ENCODE measurements around the gene ZNF639.

ZNF639 gene

GRCh38 chr3:179324270-179324754 lies 1.5 kb downstream of the ZNF639 start:
- ATAC-seq (replicated peaks; ENCODE audit: extremely low read depth, poor library complexity, severe bottlenecking) = peak; percentile 30

GRCh38 chr3:179330438-179330837 lies 7.6 kb downstream of the ZNF639 start:
- DNase-seq (ENCODE audit: low spot score in 2 of 2) = no peak
- no peak overlapping the region for H3K4me3 Mint-ChIP-seq
- H3K27me3 Mint-ChIP-seq = no peaks in the 10 kb centered on the region
- no peak for ATAC-seq (replicated peaks; ENCODE audit: extremely low read depth, poor library complexity, severe bottlenecking)
- no peak overlapping the region for H3K27ac Mint-ChIP-seq (ENCODE audit: low read depth)
- no peaks in the 10 kb centered on the region for H3K9me3 Mint-ChIP-seq
- peaks cover 61% of the 10 kb centered on the region for H3K36me3 Mint-ChIP-seq (ENCODE audit: insufficient read depth)
- H3K4me1 Mint-ChIP-seq = peaks cover under 1% of the 10 kb centered on the region

More at GRCh38 chr3:179324270-179324754, 1.5 kb downstream of the ZNF639 start:
- H3K4me3 Mint-ChIP-seq = peak overlapping the region; percentile 84
- no peak for DNase-seq (ENCODE audit: low spot score in 2 of 2)
- no peaks in the 10 kb centered on the region for H3K27me3 Mint-ChIP-seq
- no peaks in the 10 kb centered on the region for H3K9me3 Mint-ChIP-seq
- H3K27ac Mint-ChIP-seq (ENCODE audit: low read depth) = peak overlapping the region; percentile 94
- peaks cover 40% of the 10 kb centered on the region for H3K36me3 Mint-ChIP-seq (ENCODE audit: insufficient read depth)
- peaks cover 35% of the 10 kb centered on the region for H3K4me1 Mint-ChIP-seq

GRCh38 chr3:179332240-179332639 lies 9.4 kb downstream of the ZNF639 start:
- H3K27ac Mint-ChIP-seq (ENCODE audit: low read depth) = no peak overlapping the region
- no peak for ATAC-seq (replicated peaks; ENCODE audit: extremely low read depth, poor library complexity, severe bottlenecking)
- no peaks in the 10 kb centered on the region for H3K4me1 Mint-ChIP-seq
- no peak for DNase-seq (ENCODE audit: low spot score in 2 of 2)
- H3K9me3 Mint-ChIP-seq = no peaks in the 10 kb centered on the region
- H3K4me3 Mint-ChIP-seq = no peak overlapping the region
- no peaks in the 10 kb centered on the region for H3K27me3 Mint-ChIP-seq
- peaks cover 65% of the 10 kb centered on the region for H3K36me3 Mint-ChIP-seq (ENCODE audit: insufficient read depth)

- no peaks in the 10 kb centered on the region for H3K27me3 Mint-ChIP-seq
- H3K4me3 Mint-ChIP-seq = no peak overlapping the region
- no peaks in the 10 kb centered on the region for H3K4me1 Mint-ChIP-seq
- peaks cover 63% of the 10 kb centered on the region for H3K36me3 Mint-ChIP-seq (ENCODE audit: insufficient read depth)
- DNase-seq (ENCODE audit: low spot score in 2 of 2) (no peak), ATAC-seq (replicated peaks; ENCODE audit: extremely low read depth, poor library complexity, severe bottlenecking) (no peak)
- H3K9me3 Mint-ChIP-seq = no peaks in the 10 kb centered on the region
- no peak overlapping the region for H3K27ac Mint-ChIP-seq (ENCODE audit: low read depth)
These were observed 10.3 kb downstream of the ZNF639 start for GRCh38 chr3:179333084-179333483.

- no peaks in the 10 kb centered on the region for H3K9me3 Mint-ChIP-seq
- peaks cover 36% of the 10 kb centered on the region for H3K36me3 Mint-ChIP-seq (ENCODE audit: insufficient read depth)
- H3K4me1 Mint-ChIP-seq = no peaks in the 10 kb centered on the region
- no peaks in the 10 kb centered on the region for H3K27me3 Mint-ChIP-seq
- H3K27ac Mint-ChIP-seq (ENCODE audit: low read depth) = no peak overlapping the region
- H3K4me3 Mint-ChIP-seq = no peak overlapping the region
- ATAC-seq (replicated peaks; ENCODE audit: extremely low read depth, poor library complexity, severe bottlenecking) = no peak
- no peak for DNase-seq (ENCODE audit: low spot score in 2 of 2)
These were observed 13.6 kb downstream of the ZNF639 start for GRCh38 chr3:179336345-179336929.

- ATAC-seq (replicated peaks; ENCODE audit: extremely low read depth, poor library complexity, severe bottlenecking) (peak; percentile 99), DNase-seq (ENCODE audit: low spot score in 2 of 2) (peak; percentile 75 to 79)
- Mint-ChIP-seq H3K27ac (ENCODE audit: low read depth) (peak within 1 kb of the TSS; percentile 87), H3K36me3 (ENCODE audit: insufficient read depth) (peaks cover 17% of the 10 kb centered on the region), H3K9me3 (no peaks in the 10 kb centered on the region), H3K4me1 (peaks cover 15% of the 10 kb centered on the region), H3K4me3 (peak within 1 kb of the TSS; percentile 99), H3K27me3 (no peaks in the 10 kb centered on the region)
These were observed 24.7 kb downstream of the ZNF639 start, which contains the start of gene MFN1 for GRCh38 chr3:179347345-179348194. TSS of gene MFN1 (plus strand) at chr3:179347709. CDS start at chr3:179348852, 1,143 bp downstream.

GRCh38 chr3:179348325-179349013 lies 25.6 kb downstream of the ZNF639 start:
- DNase-seq (ENCODE audit: low spot score in 2 of 2) (no peak), ATAC-seq (replicated peaks; ENCODE audit: extremely low read depth, poor library complexity, severe bottlenecking) (peak; percentile 13)
- no peaks in the 10 kb centered on the region for H3K27me3 Mint-ChIP-seq
- H3K4me3 Mint-ChIP-seq = peak overlapping the region; percentile 99
- no peaks in the 10 kb centered on the region for H3K9me3 Mint-ChIP-seq
- peaks cover 16% of the 10 kb centered on the region for H3K4me1 Mint-ChIP-seq
- H3K27ac Mint-ChIP-seq (ENCODE audit: low read depth) = peak overlapping the region; percentile 87
- H3K36me3 Mint-ChIP-seq (ENCODE audit: insufficient read depth) = peaks cover 25% of the 10 kb centered on the region

GRCh38 chr3:179355996-179356395 lies 33.2 kb downstream of the ZNF639 start:
- no peak for ATAC-seq (replicated peaks; ENCODE audit: extremely low read depth, poor library complexity, severe bottlenecking)
- no peaks in the 10 kb centered on the region for H3K27me3 Mint-ChIP-seq
- H3K9me3 Mint-ChIP-seq = no peaks in the 10 kb centered on the region
- H3K27ac Mint-ChIP-seq (ENCODE audit: low read depth) = no peak overlapping the region
- peaks cover 68% of the 10 kb centered on the region for H3K36me3 Mint-ChIP-seq (ENCODE audit: insufficient read depth)
- peaks cover 31% of the 10 kb centered on the region for H3K4me1 Mint-ChIP-seq
- no peak overlapping the region for H3K4me3 Mint-ChIP-seq
- DNase-seq (ENCODE audit: low spot score in 2 of 2) = no peak

GRCh38 chr3:179363332-179363731 lies 40.5 kb downstream of the ZNF639 start:
- DNase-seq (ENCODE audit: low spot score in 2 of 2) (no peak), ATAC-seq (replicated peaks; ENCODE audit: extremely low read depth, poor library complexity, severe bottlenecking) (no peak)
- no peak overlapping the region for H3K4me3 Mint-ChIP-seq
- no peaks in the 10 kb centered on the region for H3K9me3 Mint-ChIP-seq
- H3K27ac Mint-ChIP-seq (ENCODE audit: low read depth) = no peak overlapping the region
- no peaks in the 10 kb centered on the region for H3K4me1 Mint-ChIP-seq
- peaks cover 51% of the 10 kb centered on the region for H3K36me3 Mint-ChIP-seq (ENCODE audit: insufficient read depth)
- no peaks in the 10 kb centered on the region for H3K27me3 Mint-ChIP-seq

GRCh38 chr3:179369621-179370020 lies 46.8 kb downstream of the ZNF639 start:
- no peak for ATAC-seq (replicated peaks; ENCODE audit: extremely low read depth, poor library complexity, severe bottlenecking)
- H3K4me1 Mint-ChIP-seq = no peaks in the 10 kb centered on the region
- DNase-seq (ENCODE audit: low spot score in 2 of 2) = no peak
- H3K9me3 Mint-ChIP-seq = no peaks in the 10 kb centered on the region
- peaks cover 32% of the 10 kb centered on the region for H3K36me3 Mint-ChIP-seq (ENCODE audit: insufficient read depth)
- no peak overlapping the region for H3K4me3 Mint-ChIP-seq
- H3K27me3 Mint-ChIP-seq = no peaks in the 10 kb centered on the region
- H3K27ac Mint-ChIP-seq (ENCODE audit: low read depth) = no peak overlapping the region

GRCh38 chr3:179373938-179374337 lies 51.1 kb downstream of the ZNF639 start:
- no peaks in the 10 kb centered on the region for H3K9me3 Mint-ChIP-seq
- H3K27me3 Mint-ChIP-seq = no peaks in the 10 kb centered on the region
- no peak for DNase-seq (ENCODE audit: low spot score in 2 of 2)
- peaks cover 46% of the 10 kb centered on the region for H3K36me3 Mint-ChIP-seq (ENCODE audit: insufficient read depth)
- ATAC-seq (replicated peaks; ENCODE audit: extremely low read depth, poor library complexity, severe bottlenecking) = no peak
- no peak overlapping the region for H3K4me3 Mint-ChIP-seq
- no peaks in the 10 kb centered on the region for H3K4me1 Mint-ChIP-seq
- H3K27ac Mint-ChIP-seq (ENCODE audit: low read depth) = no peak overlapping the region

GRCh38 chr3:179375091-179375999 lies 52.5 kb downstream of the ZNF639 start:
- H3K27me3 Mint-ChIP-seq = no peaks in the 10 kb centered on the region
- ATAC-seq (replicated peaks; ENCODE audit: extremely low read depth, poor library complexity, severe bottlenecking) = no peak
- H3K4me3 Mint-ChIP-seq = no peak overlapping the region
- H3K9me3 Mint-ChIP-seq = no peaks in the 10 kb centered on the region
- H3K27ac Mint-ChIP-seq (ENCODE audit: low read depth) = no peak overlapping the region
- no peak for DNase-seq (ENCODE audit: low spot score in 2 of 2)
- peaks cover 55% of the 10 kb centered on the region for H3K36me3 Mint-ChIP-seq (ENCODE audit: insufficient read depth)
- no peaks in the 10 kb centered on the region for H3K4me1 Mint-ChIP-seq
